Loucy (cell line): ENCODE data around the gene ADORA2A.

Experiments
- H2AFZ ChIP-seq: fragments of 200-600 bp; sonication (generic); 2 replicates; pipeline ENCODE4 v1.6.0; 2016; ENCODE audit warnings: antibody characterized with exemption, mild to moderate bottlenecking, low read length, moderate library complexity
- H3F3A ChIP-seq: fragments of 200-600 bp; 2 replicates; pipeline ENCODE4 v1.6.0; 2016; ENCODE audit warnings: antibody characterized with exemption, low read depth, mild to moderate bottlenecking
- H3K27me3 ChIP-seq: fragments of 200-600 bp; sonication (generic); 2 replicates; pipeline ENCODE4 v1.6.1; 2014; ENCODE audit warnings: low read length, mild to moderate bottlenecking; ENCODE audit not compliant: insufficient read depth, poor library complexity, severe bottlenecking
- H3K36me3 ChIP-seq: fragments of 200-600 bp; sonication (generic); 2 replicates; pipeline ENCODE4 v1.6.1; 2016; ENCODE audit warnings: low read length; ENCODE audit not compliant: insufficient read depth
- H3K4me1 ChIP-seq: fragments of 200-600 bp; sonication (generic); 2 replicates; pipeline ENCODE4 v1.5.1; 2014; ENCODE audit warnings: low read length, mild to moderate bottlenecking; ENCODE audit not compliant: insufficient read depth, poor library complexity, severe bottlenecking
- H3K4me2 ChIP-seq: fragments of 200-600 bp; sonication (generic); 2 replicates; pipeline ENCODE4 v1.6.0; 2014; ENCODE audit warnings: antibody characterized with exemption, low read length, low read depth, mild to moderate bottlenecking; ENCODE audit not compliant: poor library complexity, severe bottlenecking
- H3K4me3 ChIP-seq: fragments of 200-600 bp; sonication (generic); 2 replicates; pipeline ENCODE4 v1.5.1; 2014; ENCODE audit warnings: low read length, mild to moderate bottlenecking, mixed read lengths; ENCODE audit not compliant: poor library complexity, severe bottlenecking
- H3K79me2 ChIP-seq: fragments of 200-600 bp; sonication (generic); 2 replicates; pipeline ENCODE4 v1.6.1; 2014; ENCODE audit warnings: low read length; ENCODE audit not compliant: insufficient read depth
- H3K9ac ChIP-seq: fragments of 200-600 bp; sonication (generic); 2 replicates; pipeline ENCODE4 v1.6.0; 2014; ENCODE audit warnings: mild to moderate bottlenecking, low read depth, low read length, moderate library complexity; ENCODE audit not compliant: poor library complexity, severe bottlenecking
- H3K9me2 ChIP-seq: fragments of 200-600 bp; sonication (generic); replicated peaks from 2 replicates; pipeline ENCODE4 v1.6.1; 2016; ENCODE audit warnings: low read depth, low read length, mixed read lengths
- H3K9me3 ChIP-seq: fragments of 200-600 bp; sonication (generic); 2 replicates; pipeline ENCODE4 v1.6.1; 2014; ENCODE audit warnings: mild to moderate bottlenecking, antibody characterized with exemption, low read length, low read depth; ENCODE audit not compliant: insufficient read depth
- H4K20me1 ChIP-seq: fragments of 200-600 bp; sonication (generic); 2 replicates; pipeline ENCODE4 v1.6.0; 2014; ENCODE audit warnings: antibody characterized with exemption, low read length, mild to moderate bottlenecking; ENCODE audit not compliant: insufficient read depth, poor library complexity, severe bottlenecking
- EZH2phosphoT487 ChIP-seq: fragments of 200-600 bp; IDR thresholded peaks from 2 replicates; pipeline ENCODE4 v1.6.1; 2018; ENCODE audit warnings: antibody characterized with exemption, mild to moderate bottlenecking, moderate library complexity, borderline replicate concordance
- TF ChIP-seq, protein P1 (sequence below): fragments of 200-600 bp; sonication (generic); conservative IDR thresholded peaks from 2 replicates; pipeline ENCODE4 v1.5.1; 2014; ENCODE audit warnings: mild to moderate bottlenecking, antibody characterized with exemption, low read length

The ADORA2A gene

DNA sequence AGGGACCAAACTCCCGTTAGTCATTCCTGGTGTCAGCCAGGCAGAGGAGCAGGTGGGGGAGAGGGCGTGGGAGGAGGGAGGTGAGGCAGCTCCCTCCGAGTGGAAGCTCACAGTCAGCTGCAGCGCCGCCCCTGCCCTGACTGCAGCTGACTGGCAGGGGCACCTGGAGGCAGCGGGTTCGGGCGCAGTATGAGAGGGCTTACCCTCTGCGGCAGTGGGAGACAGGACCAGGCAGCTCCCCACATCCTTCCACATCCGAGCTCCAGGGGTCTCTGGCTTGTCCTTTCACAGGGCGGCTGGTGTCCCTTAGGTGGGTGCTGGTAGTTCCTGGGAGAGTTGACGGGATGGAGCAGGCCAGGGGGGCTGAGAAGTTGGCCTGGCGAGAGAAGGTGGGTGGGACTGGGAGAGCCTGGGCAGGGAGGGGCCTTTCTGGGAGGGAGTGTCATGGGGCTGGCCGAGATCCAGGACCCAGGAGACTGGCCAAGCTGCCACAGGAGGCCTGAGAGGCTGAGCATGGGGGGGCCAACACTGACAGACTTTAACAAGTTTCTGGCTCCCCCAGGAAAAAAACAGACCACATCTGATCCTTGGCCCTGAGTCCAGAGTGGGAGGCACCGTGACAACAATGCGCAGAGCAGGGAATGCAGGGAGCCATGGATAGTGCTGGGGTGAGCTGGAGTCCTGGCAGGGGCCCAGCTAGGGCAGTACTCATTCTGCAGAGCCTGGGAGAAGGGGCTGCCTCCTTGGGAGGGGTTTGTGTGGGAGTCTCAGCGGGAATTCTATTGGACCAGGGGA lies 4.9 kb downstream of the ADORA2A start:
- Histone ChIP-seq H3K4me3 (no peak overlapping the region), H3K36me3 (no peaks in the 10 kb centered on the region), H3K9ac (peak overlapping the region; percentile 68), H3F3A (peaks cover 20% of the 10 kb centered on the region), H3K4me1 (peaks cover 97% of the 10 kb centered on the region), H3K4me2 (peak overlapping the region; percentile 82), H3K9me3 (no peaks in the 10 kb centered on the region), H3K27me3 (no peaks in the 10 kb centered on the region), H3K79me2 (peaks cover 57% of the 10 kb centered on the region), H4K20me1 (no peaks in the 10 kb centered on the region), H3K9me2 (no peaks in the 10 kb centered on the region), H2AFZ (no peak overlapping the region)
- TF ChIP-seq EZH2phosphoT487, result no peak
- TF ChIP-seq, protein P1, sequence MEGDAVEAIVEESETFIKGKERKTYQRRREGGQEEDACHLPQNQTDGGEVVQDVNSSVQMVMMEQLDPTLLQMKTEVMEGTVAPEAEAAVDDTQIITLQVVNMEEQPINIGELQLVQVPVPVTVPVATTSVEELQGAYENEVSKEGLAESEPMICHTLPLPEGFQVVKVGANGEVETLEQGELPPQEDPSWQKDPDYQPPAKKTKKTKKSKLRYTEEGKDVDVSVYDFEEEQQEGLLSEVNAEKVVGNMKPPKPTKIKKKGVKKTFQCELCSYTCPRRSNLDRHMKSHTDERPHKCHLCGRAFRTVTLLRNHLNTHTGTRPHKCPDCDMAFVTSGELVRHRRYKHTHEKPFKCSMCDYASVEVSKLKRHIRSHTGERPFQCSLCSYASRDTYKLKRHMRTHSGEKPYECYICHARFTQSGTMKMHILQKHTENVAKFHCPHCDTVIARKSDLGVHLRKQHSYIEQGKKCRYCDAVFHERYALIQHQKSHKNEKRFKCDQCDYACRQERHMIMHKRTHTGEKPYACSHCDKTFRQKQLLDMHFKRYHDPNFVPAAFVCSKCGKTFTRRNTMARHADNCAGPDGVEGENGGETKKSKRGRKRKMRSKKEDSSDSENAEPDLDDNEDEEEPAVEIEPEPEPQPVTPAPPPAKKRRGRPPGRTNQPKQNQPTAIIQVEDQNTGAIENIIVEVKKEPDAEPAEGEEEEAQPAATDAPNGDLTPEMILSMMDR, result no peak

DNA sequence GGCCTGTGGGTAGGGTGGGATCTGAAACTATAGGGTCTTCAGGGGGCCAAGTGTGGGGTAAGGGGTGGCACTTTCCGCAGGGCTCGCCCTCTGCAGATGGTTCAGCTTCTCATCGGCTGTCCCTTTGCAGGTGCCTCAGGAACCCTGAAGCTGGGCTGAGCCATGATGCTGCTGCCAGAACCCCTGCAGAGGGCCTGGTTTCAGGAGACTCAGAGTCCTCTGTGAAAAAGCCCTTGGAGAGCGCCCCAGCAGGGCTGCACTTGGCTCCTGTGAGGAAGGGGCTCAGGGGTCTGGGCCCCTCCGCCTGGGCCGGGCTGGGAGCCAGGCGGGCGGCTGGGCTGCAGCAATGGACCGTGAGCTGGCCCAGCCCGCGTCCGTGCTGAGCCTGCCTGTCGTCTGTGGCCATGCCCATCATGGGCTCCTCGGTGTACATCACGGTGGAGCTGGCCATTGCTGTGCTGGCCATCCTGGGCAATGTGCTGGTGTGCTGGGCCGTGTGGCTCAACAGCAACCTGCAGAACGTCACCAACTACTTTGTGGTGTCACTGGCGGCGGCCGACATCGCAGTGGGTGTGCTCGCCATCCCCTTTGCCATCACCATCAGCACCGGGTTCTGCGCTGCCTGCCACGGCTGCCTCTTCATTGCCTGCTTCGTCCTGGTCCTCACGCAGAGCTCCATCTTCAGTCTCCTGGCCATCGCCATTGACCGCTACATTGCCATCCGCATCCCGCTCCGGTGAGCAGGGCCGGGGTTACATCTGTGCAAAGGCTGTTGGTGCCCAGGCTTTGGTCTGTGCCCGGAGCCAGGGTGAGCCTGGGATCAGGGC lies 5.8 kb downstream of the ADORA2A start:
- Histone ChIP-seq H3K4me3 (peak overlapping the region; percentile 49), H3K9ac (peak overlapping the region; percentile 68), H3K4me1 (peaks cover 97% of the 10 kb centered on the region), H3K79me2 (peaks cover 55% of the 10 kb centered on the region), H3K36me3 (no peaks in the 10 kb centered on the region), H2AFZ (no peak overlapping the region), H3K9me3 (no peaks in the 10 kb centered on the region), H3F3A (peaks cover 28% of the 10 kb centered on the region), H3K27me3 (no peaks in the 10 kb centered on the region), H4K20me1 (no peaks in the 10 kb centered on the region), H3K4me2 (peak overlapping the region; percentile 82), H3K9me2 (no peaks in the 10 kb centered on the region)
- TF ChIP-seq EZH2phosphoT487, result no peak
- TF ChIP-seq, protein P1, result no peak

DNA sequence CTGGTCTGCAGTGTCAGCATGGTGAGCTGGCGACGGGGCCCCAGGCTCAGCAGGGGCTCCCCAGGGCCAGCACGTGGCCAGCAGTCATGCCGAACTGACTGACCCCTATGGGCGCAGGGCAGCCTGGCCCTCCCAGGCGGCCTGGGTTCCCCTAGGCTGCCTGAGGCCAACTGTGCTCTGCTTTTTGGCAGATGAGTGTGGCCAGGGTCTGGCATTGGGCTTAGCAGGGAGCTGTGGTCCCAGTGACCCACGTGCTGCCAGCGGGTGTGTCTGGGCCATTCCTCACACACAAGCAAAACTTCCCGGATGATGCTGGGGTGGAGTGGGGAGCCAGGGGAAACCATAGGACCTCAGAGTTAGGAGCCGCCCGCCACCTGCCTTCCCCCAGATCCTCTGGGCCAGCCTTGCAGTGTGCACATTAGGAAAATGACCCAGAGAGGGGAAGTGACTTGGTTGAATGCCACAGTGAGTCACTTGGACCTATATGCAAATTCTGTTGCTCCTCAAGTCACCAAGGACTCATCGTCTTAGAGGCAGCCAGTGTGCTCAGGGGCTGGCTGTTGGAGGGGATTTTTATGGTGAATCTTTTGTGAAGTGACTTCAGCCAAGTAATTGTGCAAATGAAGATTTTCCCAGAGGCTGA lies 6.5 kb downstream of the ADORA2A start:
- H3K9ac ChIP-seq, result peak overlapping the region; percentile 68

More for the DNA sequence above, 6.5 kb downstream of the ADORA2A start:
- Histone ChIP-seq H3K9me2 (no peaks in the 10 kb centered on the region), H3K27me3 (no peaks in the 10 kb centered on the region), H3K36me3 (no peaks in the 10 kb centered on the region), H3F3A (peaks cover 31% of the 10 kb centered on the region), H3K79me2 (peaks cover 48% of the 10 kb centered on the region), H3K4me3 (peak overlapping the region; percentile 49), H3K9me3 (no peaks in the 10 kb centered on the region), H3K4me2 (peak overlapping the region; percentile 82), H3K4me1 (peaks cover 96% of the 10 kb centered on the region), H4K20me1 (no peaks in the 10 kb centered on the region), H2AFZ (no peak overlapping the region)
- TF ChIP-seq, protein P1, result no peak
- TF ChIP-seq EZH2phosphoT487, result no peak
